Measurements from ENCODE around the gene APOC4.
"Not testable (repeated sequence)": the region's sequence is repeated elsewhere in the genome, so short reads cannot be mapped to it uniquely, and the experiment has no call there.

APOC4 gene, protein sequence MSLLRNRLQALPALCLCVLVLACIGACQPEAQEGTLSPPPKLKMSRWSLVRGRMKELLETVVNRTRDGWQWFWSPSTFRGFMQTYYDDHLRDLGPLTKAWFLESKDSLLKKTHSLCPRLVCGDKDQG

GRCh38 chr19:44942067-44942571 lies at the start of gene APOC4:
TSS of gene APOC4 (plus strand) at chr19:44942237. CDS start at chr19:44942278, 41 bp downstream.
- no peak for DNase-seq

DNA sequence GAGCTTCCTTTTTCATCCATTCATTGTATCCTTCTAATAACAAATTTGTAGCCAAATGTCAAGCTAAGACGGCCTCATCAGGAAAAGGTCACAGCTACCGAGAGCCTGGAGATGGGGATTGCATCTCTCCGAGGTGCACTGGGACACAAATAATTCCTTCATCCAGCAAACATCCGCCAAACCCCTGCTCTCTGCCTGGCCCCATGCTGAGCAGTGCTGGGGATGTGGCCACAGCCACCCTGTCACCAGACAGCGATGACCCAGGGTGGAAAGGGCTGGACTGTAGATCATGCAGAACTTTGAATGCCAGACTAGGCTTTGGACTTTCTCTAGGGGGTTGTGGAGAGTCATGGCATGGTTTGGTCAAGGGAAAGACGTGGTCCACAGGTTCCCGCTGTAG lies 49.1 kb upstream of the APOC4 start:
- no peak for DNase-seq

DNA sequence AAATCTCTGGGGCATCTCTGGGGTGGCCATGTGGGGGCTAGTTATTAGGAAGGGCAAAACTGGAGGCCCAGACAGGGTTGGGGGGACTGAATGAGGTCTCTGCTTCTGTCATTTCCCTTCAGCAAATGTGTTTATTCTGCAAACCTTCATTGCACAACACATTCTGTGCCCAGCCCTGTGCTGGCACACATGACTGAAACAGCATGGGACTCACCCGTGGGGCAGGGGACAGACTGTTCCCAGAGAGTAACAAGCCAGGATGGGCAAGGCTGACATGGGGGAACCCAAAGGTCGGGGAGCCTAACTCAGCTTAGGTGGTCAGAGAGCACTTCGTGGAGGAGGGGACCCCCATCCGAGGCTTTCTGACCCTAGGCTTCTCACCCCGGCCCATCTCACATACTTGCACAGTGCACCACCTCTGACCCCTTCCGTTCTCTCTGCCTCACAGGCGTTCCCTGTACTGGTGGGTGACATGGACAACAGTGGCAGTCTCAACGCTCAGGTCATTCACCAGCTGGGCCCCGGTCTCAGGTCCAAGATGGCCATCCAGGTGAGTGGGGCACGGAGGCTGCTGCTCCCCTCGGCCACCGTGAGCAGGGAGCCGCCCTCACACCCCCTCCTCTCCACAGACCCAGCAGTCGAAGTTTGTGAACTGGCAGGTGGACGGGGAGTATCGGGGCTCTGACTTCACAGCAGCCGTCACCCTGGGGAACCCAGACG lies 48.5 kb upstream of the APOC4 start:
- DNase-seq, result no peak

- no peak for DNase-seq
Measured at GRCh38 chr19:44894052-44894400, 48.0 kb upstream of the APOC4 start.

DNA sequence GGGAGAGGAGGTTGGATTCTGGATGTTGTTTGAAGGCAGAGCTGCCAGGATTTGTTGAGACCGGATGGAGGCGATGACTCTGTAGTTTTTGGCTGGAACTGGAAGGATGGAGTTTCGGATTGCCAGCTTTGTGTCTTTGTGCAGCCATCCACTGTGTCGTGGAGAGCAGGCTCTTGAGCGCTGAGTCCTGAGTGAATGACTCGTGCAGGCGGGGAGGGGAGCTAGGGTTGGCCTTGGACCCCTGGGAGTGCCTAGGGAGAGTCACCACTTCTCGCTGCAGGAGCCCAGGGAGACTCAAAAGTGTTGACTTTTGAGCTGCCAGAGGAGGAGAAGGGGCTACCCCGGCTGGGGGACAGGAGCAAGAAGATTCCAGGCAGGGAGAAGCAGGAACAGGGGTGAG lies 47.1 kb upstream of the APOC4 start:
- DNase-seq, result no peak

DNA sequence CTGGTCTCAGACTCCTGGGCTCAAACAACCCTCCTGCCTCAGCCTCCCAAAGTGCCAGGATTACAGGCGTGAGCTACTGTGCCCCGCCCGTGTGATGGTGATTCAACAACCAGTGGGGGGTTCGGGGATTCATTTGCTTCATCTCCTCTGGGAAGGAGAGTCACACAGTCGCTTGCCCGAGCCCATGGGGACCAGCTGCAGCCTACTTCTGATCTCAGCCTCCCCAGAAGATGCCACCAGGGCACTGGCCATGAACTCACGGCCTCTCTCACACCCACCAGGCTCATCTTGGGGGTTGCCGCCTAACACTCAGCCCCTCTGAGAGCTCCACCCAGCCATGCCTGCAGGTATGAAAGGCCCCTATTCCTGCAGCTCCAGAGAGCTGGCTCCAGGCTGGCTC lies 44.2 kb upstream of the APOC4 start:
- DNase-seq, result no peak

DNA sequence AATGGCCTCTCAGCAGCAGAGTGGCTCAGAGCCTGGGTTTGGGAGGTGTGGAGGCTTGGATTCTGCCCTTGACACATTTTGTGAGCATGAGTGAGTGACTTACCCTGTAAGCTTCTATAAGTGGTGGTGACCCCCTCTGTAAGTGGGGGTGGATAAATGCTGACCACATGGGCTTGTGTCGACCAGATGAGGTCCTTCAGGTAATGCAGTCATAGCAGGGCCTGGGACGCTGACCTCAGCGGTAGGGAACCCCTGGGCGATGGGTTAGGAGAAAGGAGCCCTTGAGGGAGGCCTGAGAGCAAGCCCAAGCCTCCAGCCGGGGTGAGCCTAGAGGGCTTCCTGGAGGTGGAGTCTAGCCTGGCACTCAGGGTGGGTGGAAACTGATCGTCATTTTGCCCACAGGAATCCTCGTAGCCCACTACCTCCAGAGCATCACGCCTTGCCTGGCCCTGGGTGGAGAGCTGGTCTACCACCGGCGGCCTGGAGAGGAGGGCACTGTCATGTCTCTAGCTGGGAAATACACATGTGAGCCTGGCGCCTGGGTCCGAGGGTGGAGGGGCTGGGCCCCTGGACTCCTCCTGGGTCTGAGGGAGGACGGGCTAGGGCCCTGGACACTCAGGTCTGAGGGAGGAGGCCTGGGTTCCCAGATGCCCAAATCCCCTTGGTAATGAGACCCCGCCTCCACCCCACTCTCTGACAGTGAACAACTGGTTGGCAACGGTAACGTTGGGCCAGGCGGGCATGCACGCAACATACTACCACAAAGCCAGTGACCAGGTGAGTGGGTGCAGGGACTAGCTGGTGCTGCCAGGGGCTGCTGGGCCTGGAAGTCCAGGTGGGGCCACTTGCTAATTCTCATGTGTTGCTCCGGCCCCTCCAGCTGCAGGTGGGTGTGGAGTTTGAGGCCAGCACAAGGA lies 41.5 kb upstream of the APOC4 start:
- DNase-seq, result no peak

DNA sequence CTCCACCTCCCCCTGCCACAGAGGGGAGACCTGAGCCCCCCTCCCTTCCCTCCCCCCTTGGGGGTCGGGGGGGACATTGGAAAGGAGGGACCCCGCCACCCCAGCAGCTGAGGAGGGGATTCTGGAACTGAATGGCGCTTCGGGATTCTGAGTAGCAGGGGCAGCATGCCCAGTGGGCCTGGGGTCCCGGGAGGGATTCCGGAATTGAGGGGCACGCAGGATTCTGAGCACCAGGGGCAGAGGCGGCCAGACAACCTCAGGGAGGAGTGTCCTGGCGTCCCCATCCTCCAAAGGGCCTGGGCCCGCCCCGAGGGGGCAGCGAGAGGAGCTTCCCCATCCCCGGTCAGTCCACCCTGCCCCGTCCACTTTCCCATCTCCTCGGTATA lies 38.8 kb upstream of the APOC4 start:
- no peak for DNase-seq

DNA sequence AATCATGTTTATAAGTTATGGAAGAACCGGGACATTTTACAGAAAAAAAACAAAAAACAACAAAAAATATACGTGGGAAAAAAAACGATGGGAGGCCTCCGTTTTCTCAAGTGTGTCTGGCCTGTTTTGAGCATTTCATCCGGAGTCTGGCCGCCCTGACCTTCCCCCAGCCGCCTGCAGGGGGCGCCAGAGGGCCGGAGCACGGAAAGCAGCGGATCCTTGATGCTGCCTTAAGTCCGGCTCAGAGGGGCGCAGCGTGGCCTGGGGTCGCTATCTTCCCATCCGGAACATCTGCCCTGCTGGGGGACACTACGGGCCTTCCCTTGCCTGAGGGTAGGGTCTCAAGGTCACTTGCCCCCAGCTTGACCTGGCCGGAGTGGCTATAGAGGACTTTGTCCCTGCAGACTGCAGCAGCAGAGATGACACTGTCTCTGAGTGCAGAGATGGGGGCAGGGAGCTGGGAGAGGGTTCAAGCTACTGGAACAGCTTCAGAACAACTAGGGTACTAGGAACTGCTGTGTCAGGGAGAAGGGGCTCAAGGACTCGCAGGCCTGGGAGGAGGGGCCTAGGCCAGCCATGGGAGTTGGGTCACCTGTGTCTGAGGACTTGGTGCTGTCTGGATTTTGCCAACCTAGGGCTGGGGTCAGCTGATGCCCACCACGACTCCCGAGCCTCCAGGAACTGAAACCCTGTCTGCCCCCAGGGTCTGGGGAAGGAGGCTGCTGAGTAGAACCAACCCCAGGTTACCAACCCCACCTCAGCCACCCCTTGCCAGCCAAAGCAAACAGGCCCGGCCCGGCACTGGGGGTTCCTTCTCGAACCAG lies 38.2 kb upstream of the APOC4 start:
- DNase-seq, result no peak

DNA sequence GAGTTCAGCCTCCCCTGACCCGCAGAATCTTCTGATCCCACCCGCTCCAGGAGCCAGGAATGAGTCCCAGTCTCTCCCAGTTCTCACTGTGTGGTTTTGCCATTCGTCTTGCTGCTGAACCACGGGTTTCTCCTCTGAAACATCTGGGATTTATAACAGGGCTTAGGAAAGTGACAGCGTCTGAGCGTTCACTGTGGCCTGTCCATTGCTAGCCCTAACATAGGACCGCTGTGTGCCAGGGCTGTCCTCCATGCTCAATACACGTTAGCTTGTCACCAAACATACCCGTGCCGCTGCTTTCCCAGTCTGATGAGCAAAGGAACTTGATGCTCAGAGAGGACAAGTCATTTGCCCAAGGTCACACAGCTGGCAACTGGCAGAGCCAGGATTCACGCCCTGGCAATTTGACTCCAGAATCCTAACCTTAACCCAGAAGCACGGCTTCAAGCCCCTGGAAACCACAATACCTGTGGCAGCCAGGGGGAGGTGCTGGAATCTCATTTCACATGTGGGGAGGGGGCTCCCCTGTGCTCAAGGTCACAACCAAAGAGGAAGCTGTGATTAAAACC lies 37.5 kb upstream of the APOC4 start:
- DNase-seq, result no peak

- no peak for DNase-seq
Measured at GRCh38 chr19:44905437-44906160, 36.4 kb upstream of the APOC4 start, which contains the start of gene APOE. TSS of gene APOE (plus strand) at chr19:44905796. CDS start at chr19:44906625, 829 bp downstream.

- DNase-seq, result no peak
Measured at GRCh38 chr19:44907613-44908012, 34.4 kb upstream of the APOC4 start.

DNA sequence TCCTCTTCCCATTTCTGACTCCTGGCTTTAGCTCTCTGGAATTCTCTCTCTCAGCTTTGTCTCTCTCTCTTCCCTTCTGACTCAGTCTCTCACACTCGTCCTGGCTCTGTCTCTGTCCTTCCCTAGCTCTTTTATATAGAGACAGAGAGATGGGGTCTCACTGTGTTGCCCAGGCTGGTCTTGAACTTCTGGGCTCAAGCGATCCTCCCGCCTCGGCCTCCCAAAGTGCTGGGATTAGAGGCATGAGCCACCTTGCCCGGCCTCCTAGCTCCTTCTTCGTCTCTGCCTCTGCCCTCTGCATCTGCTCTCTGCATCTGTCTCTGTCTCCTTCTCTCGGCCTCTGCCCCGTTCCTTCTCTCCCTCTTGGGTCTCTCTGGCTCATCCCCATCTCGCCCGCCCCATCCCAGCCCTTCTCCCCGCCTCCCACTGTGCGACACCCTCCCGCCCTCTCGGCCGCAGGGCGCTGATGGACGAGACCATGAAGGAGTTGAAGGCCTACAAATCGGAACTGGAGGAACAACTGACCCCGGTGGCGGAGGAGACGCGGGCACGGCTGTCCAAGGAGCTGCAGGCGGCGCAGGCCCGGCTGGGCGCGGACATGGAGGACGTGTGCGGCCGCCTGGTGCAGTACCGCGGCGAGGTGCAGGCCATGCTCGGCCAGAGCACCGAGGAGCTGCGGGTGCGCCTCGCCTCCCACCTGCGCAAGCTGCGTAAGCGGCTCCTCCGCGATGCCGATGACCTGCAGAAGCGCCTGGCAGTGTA lies 33.8 kb upstream of the APOC4 start:
- DNase-seq, result no peak

DNA sequence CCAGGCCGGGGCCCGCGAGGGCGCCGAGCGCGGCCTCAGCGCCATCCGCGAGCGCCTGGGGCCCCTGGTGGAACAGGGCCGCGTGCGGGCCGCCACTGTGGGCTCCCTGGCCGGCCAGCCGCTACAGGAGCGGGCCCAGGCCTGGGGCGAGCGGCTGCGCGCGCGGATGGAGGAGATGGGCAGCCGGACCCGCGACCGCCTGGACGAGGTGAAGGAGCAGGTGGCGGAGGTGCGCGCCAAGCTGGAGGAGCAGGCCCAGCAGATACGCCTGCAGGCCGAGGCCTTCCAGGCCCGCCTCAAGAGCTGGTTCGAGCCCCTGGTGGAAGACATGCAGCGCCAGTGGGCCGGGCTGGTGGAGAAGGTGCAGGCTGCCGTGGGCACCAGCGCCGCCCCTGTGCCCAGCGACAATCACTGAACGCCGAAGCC lies 33.2 kb upstream of the APOC4 start:
- DNase-seq, result no peak

DNA sequence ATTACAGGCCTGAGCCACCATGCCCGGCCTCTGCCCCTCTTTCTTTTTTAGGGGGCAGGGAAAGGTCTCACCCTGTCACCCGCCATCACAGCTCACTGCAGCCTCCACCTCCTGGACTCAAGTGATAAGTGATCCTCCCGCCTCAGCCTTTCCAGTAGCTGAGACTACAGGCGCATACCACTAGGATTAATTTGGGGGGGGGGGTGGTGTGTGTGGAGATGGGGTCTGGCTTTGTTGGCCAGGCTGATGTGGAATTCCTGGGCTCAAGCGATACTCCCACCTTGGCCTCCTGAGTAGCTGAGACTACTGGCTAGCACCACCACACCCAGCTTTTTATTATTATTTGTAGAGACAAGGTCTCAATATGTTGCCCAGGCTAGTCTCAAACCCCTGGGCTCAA lies 32.3 kb upstream of the APOC4 start:
- DNase-seq, result no peak

DNA sequence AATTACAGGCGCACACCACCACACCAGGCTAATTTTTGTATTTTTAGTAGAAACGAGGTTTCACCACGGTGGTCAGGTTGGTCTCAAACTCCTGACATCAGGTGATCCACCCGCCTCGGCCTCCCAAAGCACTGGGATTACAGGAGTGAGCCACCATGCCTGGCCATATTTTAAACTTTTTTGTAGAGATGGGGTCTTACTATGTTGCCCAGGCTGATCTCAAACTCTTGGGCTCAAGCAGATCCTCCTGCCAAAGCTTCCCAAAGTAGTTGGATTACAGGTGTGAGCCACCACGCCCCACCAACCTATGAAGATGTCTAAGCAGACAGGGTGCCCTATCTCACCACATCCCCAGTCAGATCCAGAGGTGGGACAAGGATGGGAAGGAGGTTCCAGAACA lies 30.1 kb upstream of the APOC4 start:
- not testable (repeated sequence) for DNase-seq

DNA sequence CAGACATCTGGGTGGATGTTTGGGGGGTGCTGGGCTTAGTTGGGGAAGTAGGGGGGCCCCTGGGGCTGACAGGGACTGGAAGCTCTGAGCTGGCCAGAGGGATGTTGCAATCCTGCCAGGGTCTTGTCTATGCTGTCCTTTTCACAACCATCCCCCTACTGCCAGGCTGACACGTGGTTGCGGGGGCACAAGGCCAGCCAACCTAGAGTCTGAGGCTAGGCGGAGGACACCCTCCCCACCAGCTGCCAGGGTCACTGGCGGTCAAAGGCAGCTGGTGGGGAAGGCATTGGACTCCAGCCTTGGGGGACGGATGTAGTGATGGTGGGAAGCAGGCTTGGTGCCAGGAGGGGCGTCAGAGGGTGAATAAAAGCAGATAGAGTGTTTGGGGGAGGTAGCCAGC lies 29.2 kb upstream of the APOC4 start:
- no peak for DNase-seq

- DNase-seq, result not testable (repeated sequence)
Measured at GRCh38 chr19:44913512-44914432, 28.3 kb upstream of the APOC4 start.

- peak; percentile 74 to 77 for DNase-seq
Measured at GRCh38 chr19:44914433-44915206, 27.4 kb upstream of the APOC4 start, which contains the start of gene APOC1. TSS of gene APOC1 (plus strand) at chr19:44914608. CDS start at chr19:44914892, 284 bp downstream.
